DMS153 treated with DMSO at 0.1 percent for 48 hours (cell line): ENCODE data around the gene LRRC26.

Experiments
- DNase-seq: peaks from one replicate; lab custom pipeline; 2025; ENCODE audit not compliant: unreplicated experiment; lab: John Stamatoyannopoulos, UW

The LRRC26 gene

GRCh38 chr9:137184881-137185660 is 15.2 kb upstream of the LRRC26 start:
- no peak for DNase-seq

- DNase-seq: no peak
Observed at GRCh38 chr9:137183980-137184595, 14.2 kb upstream of the LRRC26 start.

- DNase-seq: no peak
Observed at GRCh38 chr9:137182836-137183235, 13.0 kb upstream of the LRRC26 start.

GRCh38 chr9:137181680-137182079 is 11.8 kb upstream of the LRRC26 start:
- no peak for DNase-seq

GRCh38 chr9:137180491-137180890 is 10.6 kb upstream of the LRRC26 start:
- no peak for DNase-seq

DNA sequence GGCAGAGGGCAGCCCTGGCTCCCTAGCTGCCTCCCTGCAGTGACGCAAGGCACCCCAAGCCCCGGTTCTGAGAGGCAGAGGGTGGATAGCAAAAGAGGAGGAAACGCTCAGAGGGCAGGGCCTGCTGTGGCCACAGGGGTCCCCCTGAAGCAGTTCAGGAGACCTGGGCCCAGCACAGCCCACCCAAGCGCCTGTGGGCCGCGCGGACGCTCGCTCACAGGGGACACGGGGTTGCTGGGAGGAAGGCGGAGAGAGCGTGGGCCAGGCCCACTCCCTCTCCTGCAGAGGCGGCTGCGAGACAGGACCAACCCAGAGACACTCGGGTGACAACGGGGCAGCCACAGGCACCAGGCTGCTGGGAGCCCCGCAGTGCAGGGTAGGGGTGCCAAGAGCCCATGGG is 9.9 kb upstream of the LRRC26 start:
- DNase-seq: no peak

GRCh38 chr9:137178939-137179630 is 9.2 kb upstream of the LRRC26 start:
- no peak for DNase-seq

DNA sequence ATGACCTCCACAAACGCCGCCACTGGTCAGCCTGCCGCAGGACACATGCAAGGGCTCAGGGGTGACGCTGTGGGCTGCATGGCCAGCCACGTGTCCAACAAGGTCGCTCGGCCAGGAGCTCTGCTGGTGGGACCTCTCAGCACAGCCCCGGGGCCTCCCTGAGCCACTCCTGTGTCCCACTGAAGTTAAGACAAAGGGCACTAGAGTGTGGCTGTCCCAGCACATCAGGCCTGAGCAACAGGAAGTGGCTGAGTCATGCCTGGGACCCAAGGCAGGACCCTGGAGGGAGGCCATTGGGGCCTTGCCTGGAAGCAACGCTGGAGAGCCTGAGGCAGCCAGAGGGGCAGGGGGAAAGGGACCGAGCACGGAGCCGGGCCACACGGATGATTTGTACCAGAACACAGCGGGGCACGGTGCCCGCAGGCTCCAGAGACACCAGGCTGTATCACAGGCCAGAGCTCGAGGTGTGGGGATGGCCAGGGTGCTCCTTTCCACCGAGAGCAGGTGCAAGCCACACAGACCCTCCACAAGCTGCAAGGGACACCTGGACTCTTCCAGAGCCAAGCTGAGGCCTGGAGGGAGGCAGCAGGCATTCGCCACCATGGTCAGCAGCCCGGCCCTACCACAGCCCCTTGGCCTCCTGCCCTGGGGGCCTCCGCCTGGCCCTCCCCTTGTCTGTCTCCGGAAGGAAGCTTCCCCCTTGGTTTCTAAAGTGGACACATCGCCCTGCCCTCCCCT is 8.5 kb upstream of the LRRC26 start:
- no peak for DNase-seq

- DNase-seq: no peak
Observed at GRCh38 chr9:137176302-137177182, 6.7 kb upstream of the LRRC26 start.

- no peak for DNase-seq
Observed at GRCh38 chr9:137175345-137175961, 5.6 kb upstream of the LRRC26 start.

- no peak for DNase-seq
Observed at GRCh38 chr9:137174722-137175293, 5.0 kb upstream of the LRRC26 start.

DNA sequence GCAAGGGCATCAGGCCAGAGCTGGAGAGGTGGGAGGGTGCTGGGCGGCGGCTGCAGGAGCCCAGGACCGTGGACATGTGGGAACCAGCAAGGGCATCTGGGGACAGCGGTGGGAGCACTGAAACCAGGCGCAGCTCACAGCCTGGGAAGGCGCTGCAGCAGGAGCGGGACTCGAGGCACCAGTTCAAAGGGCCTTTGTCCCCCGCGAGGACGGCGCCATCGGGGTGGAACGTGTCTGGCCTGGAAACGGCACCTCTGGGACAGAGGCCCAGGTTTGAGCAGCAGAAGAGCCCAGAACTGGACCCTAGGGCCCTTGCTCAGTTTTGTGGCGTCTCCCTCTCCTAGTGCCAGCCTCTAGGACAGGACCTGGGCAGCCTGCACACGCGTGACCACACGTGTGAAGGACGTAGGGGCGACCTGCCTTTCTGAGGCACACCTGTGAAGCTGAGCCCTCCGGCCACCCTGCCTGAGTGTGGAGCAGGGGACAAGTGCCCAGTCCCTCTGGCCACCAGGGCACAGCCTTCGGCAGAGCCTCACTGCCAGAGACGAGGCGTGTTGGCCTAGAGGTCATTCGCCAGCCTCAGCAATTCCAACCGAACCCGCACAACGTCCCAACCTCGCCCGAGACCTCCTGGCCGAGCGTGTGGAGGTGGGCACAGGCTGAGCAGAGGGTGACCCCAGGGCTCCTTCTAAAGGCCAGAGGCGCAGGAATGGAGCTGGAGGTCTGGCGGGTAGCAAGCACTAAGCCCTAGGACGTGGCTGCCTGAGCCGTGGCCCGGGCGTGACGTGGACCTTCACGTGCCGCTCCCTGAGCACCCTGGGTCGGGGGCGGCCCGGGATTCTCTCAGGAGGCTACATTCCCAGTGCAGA is 4.2 kb upstream of the LRRC26 start:
- no peak for DNase-seq

DNA sequence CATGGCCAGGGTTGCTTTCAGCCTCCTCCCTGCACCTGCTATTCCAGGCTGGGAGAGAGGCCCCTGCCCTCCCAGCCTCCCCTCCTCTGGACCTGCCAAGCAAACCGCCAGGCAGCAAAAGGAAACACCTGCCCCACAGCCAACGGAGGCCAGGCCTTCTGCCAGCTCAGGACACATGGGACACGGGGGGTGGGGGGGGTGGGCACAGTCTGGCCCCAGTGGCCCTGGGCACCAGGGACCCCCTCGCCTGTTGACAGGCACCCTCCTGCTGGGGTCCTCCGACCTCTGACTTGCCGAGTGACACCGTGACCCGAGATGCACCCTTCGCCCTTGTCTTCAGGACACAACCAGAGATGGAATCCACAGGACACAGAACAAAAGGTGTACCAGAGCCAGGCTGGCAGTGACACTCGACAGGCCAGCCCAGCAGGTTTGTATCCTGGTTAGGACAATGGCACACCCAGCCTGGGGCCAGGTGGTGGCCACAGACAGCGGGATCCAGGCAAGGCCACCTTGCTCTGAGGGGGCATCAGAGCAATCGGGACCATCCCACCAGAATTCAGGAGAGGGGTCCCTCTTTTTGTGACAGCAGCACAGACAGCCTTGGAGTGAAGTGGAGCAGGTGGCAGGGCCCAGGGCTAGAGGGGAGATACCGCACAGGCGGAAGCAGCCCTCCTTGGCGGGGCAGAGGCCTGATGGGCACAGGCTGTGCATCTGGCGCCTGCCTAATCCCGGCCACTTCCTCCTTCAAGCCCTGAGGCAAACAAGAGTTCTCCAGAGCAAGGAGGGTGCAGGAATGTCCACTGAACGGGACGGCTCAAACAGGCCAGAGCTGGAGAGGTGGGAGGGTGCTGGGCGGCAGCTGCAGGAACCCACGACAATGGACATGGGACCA is 3.3 kb upstream of the LRRC26 start:
- DNase-seq: no peak

DNA sequence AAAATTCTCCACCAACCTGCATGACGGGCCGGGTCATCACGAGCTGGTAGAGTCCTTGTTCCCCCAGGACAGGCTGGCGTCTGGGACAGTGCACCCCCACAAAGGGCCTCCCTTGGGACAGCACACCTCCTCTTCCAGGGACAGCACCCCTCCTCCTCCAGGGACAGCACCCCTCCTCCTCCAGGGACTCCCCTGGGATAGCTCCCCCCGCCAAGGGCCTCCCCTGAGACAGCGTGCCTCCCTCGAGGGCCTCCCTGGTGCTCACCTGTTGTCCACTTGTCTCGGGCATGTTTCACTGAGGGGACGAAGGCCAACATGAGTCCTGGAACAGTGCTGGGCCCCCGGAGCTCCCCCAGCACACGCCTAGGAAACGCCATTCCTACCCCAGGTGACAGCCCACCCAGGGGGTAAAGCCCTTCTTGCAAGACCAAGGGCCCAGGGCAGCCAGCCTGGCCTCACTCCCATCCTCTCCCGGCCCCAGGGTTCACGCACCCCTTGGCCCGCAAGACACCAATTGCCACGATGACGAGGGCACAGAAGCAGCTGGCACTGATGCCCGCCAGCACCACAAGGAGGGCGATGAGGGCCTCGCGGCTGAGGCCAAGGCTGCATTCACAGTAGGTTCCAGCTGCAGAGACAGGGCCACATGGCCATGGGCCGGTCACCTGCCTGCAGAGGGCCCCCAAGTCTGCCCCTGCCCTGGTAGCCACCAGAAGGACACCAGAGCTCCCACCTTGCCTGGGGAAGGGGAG is 1.5 kb upstream of the LRRC26 start:
- DNase-seq: no peak

GRCh38 chr9:137170486-137171148 is 766 bp upstream of the LRRC26 start:
- DNase-seq: no peak
